Measurements from ENCODE around the gene EMC10. TPM values are rescaled to one million over a fixed set of nuclear protein-coding genes. Genes with fewer than 3 reads are reported as not detected.

EMC10 gene
- total and polyA plus RNA-seq, 2 of the 4 experiments (the other 2 are of a cell fraction), result 11.3 to 90.9 TPM

DNA sequence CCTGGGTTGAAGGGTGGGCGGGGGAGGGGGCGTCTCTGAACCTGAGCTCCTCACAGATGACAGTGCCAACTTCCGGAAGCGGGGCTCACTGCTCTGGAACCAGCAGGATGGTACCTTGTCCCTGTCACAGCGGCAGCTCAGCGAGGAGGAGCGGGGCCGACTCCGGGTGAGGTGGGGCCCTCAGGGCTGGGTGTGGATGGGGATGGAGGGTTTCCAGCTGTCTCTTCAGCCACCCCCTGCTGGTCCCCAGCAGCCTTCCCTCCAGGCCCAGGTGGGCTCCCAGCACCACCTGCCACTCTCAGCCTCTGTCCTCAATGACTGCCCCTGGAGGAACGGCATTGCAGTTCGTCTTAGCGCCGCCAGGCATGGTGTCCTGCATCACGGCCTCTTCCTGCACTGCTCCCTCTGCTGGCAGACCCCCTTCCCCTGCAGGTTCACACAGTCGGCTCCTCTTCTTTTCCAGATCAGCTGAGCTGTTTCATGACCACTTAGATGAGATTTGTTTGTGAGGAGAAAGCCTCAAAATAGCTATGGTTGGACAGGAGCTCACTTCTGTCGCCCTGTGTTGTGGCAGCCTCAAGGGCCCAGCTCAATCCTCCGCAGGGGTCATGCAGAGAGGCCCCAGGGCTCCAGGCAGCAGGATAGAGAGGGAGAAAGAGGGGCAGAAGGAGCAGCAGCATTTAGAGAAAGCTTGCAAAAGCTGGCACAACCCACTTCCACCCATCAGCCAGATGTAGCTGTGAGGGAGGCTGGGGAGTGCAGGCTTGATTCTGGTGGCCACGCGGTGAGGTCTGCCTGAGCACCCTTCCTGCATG lies 2.8 kb downstream of the EMC10 start:
- TF ChIP-seq SMC3 (IDR thresholded peaks at IDR 0.05; ENCODE audit: low read depth, low read length) (peak; percentile 48; the same call in 1 of the 2 replicates), CTCF (conservative IDR thresholded peaks at IDR 0.05; ENCODE audit: low read depth, low read length) (peak; percentile 60), NFE2L2 (IDR thresholded peaks at IDR 0.05; ENCODE audit: low read depth, low read length) (no peak), RAD21 (IDR thresholded peaks at IDR 0.05; ENCODE audit: low read length) (0 out of 2 replicates have a peak, but pooled peaks have one; percentile 8)
- H2BK5ac ChIP-seq (ENCODE audit: low read depth, low read length, poor library complexity, severe bottlenecking), result no peak overlapping the region
- H3K36me3 ChIP-seq (ENCODE audit: control insufficient read depth, insufficient read depth, low read length), result peaks cover 26% of the 10 kb centered on the region
- no peak overlapping the region for H4K5ac ChIP-seq (ENCODE audit: low read depth, low read length)
- peaks cover 12% of the 10 kb centered on the region for H4K20me1 ChIP-seq (ENCODE audit: insufficient read depth, low read length)
- H3K27ac ChIP-seq (ENCODE audit: insufficient read depth, low read length), result no peak overlapping the region
- no peak overlapping the region for H3K4ac ChIP-seq (ENCODE audit: low read depth, low read length)
- peak; percentile 44 for DNase-seq
- ChIA-PET POLR2A (ENCODE audit: unreplicated experiment) (no interaction called here), CTCF (interaction anchor here (0.5 kb wide), 1 partner anchor 135 kb away, joined by 4 read pairs; no protein-coding TSS in a partner anchor)
- no peaks in the 10 kb centered on the region for H3K9me3 ChIP-seq (ENCODE audit: control insufficient read depth, insufficient read depth, low read length)
- H4K8ac ChIP-seq (ENCODE audit: low read depth in 2 of 2, low read length in 2 of 2), result no peak overlapping the region
- H3K79me1 ChIP-seq (ENCODE audit: low read depth in 1 of 2, low read length in 2 of 2), result peaks cover 16 to 27% of the 10 kb centered on the region in 2 experiments
- H3K4me2 ChIP-seq (ENCODE audit: low read depth, low read length), result no peak overlapping the region
- peaks cover 5% of the 10 kb centered on the region; the same call in 1 of the 2 replicates for H3K9me1 ChIP-seq (ENCODE audit: insufficient read depth, low read length)
- ATAC-seq (ENCODE audit: low read depth), result no peak
- H2AK5ac ChIP-seq (ENCODE audit: low read depth, low read length), result no peak overlapping the region
- peak overlapping the region; percentile 76 for H2AK9ac ChIP-seq (replicated peaks; ENCODE audit: low read depth, low read length, poor library complexity)
- peak overlapping the region; percentile 44 for H2AFZ ChIP-seq (replicated peaks; ENCODE audit: low read length, poor library complexity)
- no peak overlapping the region for H4K91ac ChIP-seq (ENCODE audit: insufficient read depth, low read depth, low read length)
- dilution Hi-C loops (cut with HindIII; ENCODE audit: low sequenced_read_pairs, unreplicated experiment) (no loop called here), intact Hi-C loops (cut with micrococcal nuclease) (loop anchor here (5.0 kb wide), 1 partner anchor 112 kb away; the partner anchor contains the start of gene NAPSA), in situ Hi-C loops (cut with MboI; ENCODE audit: low sequenced_read_pairs) (no loop called here)
- no peak overlapping the region for H3K9ac ChIP-seq (ENCODE audit: low read depth, low read length)
- no CpG with 5 or more reads among the region's 19 CpGs for WGBS, 2 experiments (ENCODE audit: extremely low coverage in 2 of 2, insufficient read length in 1 of 2)
- H3K27me3 ChIP-seq (ENCODE audit: control insufficient read depth, insufficient read depth, low read length), result no peaks in the 10 kb centered on the region
- no peak overlapping the region for H3K14ac ChIP-seq (replicated peaks; ENCODE audit: low read depth, low read length)
- no peak overlapping the region for H3K56ac ChIP-seq (ENCODE audit: extremely low read depth, insufficient read depth, low read length)
- H3K23ac ChIP-seq (ENCODE audit: low read depth, low read length), result no peak overlapping the region
- no peak overlapping the region for H3K4me3 ChIP-seq (ENCODE audit: insufficient read depth, low read depth, low read length)
- H2BK20ac ChIP-seq (ENCODE audit: low read depth, low read length), result no peak overlapping the region
- no peak overlapping the region for H2BK15ac ChIP-seq (ENCODE audit: low read depth, low read length)
- 0 out of 2 replicates have a peak, but pooled peaks cover 2% of the 10 kb centered on the region for H3K4me1 ChIP-seq (ENCODE audit: control insufficient read depth, insufficient read depth, low read length)
- H2BK120ac ChIP-seq (ENCODE audit: low read depth, low read length), result no peak overlapping the region
- H3K18ac ChIP-seq (ENCODE audit: low read depth, low read length), result no peak overlapping the region
- no TSS peak for BruUV-seq (replicated peaks)

Measured in IMR-90 (cell line).